OCI-LY3 (cell line): ENCODE results near the gene MLST8.

ENCODE experiments used
- CTCF ChIP-seq: fragments of 200-600, 300-600 bp; sonication (generic); IDR thresholded peaks from 2 replicates; pipeline ENCODE4 v1.5.1; 2014; ENCODE audit warnings: antibody characterized with exemption, low read length, low read depth
- EZH2phosphoT487 ChIP-seq: fragments of 200-600 bp; shearing (Covaris generic); IDR thresholded peaks from 2 replicates; pipeline ENCODE4 v1.6.1; 2018; ENCODE audit warnings: antibody characterized with exemption, mixed run types, low read depth

- TF ChIP-seq CTCF = no peak
- TF ChIP-seq EZH2phosphoT487 = no peak
Observed at GRCh38 chr16:2176047-2176446, 29.2 kb upstream of the MLST8 start.
